NCI-H345 treated with DMSO at 0.1 percent for 48 hours (cell line): ENCODE measurements around the gene SF3A2.
"Not testable (repeated sequence)": the region's sequence is repeated elsewhere in the genome, so short reads cannot be mapped to it uniquely, and the experiment has no call there.

ENCODE experiments used
- DNase-seq: peaks from one replicate; lab custom pipeline; 2025; ENCODE audit not compliant: unreplicated experiment; lab: John Stamatoyannopoulos, UW

SF3A2 gene

DNA sequence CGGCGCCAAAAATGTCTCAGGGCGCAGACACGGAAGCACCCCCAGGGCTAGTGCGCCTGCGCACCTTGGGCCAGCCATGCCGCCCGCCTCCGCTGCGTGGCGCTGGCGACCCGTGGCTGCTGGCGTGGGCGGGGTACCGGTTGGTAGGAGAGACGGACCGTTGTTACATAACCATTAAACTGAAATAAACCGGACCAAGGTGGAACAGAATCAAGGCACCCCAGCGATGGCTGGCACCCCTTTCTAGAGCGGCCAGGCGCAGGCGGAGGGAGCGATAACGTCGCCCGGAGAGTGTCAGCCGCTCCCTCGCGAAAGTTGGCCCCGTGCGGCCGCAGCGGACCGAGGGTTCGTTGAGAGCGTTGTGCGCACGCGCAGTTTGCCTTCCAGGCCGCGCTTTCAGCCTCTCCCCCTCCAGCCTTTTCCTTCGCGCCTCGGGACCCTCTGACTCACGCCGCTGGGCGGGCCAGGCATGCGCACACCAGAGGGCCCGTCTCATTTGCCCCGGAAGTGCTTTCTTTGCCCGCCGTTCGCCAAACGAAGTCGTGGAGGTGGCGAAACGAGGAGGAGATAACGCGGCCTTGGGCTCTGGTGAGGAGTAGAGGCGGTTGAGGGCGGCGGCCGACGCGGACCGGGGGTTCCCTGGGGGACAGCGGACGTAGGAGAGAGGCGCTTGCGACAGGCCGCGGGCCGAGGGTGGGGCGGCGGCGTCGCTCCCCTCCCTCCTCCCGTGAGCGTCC, at the start of gene SF3A2, which contains the start of gene PLEKHJ1:
TSS of gene SF3A2 (plus strand) at position 511 of the 737 bp plus-strand sequence. CDS start 6,595 bp downstream, outside the sequence.
TSS of gene PLEKHJ1 (minus strand) at position 16 of the 737 bp plus-strand sequence. CDS start 81 bp downstream, outside the sequence.
- peak; percentile 95 for DNase-seq

DNA sequence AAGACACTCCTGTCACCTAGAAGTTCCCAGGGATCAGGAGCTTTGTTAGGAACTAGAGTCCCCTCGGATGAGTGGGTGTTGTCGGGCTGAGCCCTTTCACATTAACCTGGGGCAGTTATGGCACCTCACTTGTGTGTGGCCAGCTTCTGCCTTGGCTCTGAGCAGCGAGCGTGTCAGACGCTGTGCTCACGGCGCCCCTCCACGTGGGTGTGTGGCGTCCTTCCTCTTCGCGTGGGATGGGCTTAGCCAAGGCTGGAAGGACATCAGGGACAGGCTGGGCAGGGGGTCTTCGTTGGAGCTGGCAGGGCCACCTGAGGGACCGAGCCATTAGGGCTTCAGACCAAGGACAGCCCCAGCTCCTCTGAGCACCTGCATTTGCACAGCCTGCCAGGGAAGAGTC, 49.5 kb upstream of the SF3A2 start:
- no peak for DNase-seq

- no peak for DNase-seq
Measured at GRCh38 chr19:2188708-2189385, 47.8 kb upstream of the SF3A2 start.

DNA sequence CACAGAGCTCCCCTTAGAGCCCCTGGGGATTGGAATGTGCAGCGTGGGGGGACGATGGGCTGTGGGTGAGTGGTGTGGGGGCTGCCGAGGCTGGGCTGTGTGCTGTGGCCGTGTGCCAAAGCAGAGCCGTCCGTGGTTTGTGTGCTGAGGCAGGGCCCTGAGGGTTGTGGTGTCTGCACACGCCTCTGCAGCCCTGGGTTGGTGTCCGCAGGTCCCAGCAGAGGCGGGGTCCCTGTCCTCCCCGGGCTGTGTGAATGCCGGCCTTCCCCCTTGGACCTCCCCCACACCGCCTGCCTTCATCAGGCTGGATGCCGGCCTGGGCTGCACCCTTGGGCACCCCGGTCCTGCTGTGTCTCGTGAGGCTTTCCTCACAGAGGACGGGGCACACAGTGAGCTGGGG, 46.7 kb upstream of the SF3A2 start:
- DNase-seq: no peak

DNA sequence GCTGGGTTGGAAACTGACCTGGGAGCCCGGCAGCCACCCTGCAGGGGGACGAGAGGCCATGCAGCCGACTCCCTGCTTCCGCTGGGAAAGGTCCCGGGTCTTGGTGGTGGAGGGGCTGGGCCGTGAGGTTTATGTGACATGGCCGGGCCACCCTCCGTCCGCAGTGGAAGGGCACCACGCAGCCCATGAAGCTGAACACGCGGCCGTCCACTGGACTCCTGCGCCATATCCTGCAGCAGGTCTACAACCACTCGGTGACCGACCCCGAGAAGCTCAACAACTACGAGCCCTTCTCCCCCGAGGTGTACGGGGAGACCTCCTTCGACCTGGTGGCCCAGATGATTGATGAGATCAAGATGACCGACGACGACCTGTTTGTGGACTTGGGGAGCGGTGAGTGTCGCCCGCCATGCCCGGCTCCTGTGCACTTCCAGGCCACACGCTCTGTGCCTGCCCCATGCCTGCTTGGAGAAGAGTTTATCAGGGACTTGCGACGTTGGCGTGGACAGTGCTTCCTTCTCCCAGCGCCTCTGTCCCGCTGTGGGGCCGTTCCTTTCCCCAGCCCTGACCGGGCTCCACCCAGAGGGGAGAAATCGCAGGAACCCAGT, 45.7 kb upstream of the SF3A2 start:
- DNase-seq: no peak

DNA sequence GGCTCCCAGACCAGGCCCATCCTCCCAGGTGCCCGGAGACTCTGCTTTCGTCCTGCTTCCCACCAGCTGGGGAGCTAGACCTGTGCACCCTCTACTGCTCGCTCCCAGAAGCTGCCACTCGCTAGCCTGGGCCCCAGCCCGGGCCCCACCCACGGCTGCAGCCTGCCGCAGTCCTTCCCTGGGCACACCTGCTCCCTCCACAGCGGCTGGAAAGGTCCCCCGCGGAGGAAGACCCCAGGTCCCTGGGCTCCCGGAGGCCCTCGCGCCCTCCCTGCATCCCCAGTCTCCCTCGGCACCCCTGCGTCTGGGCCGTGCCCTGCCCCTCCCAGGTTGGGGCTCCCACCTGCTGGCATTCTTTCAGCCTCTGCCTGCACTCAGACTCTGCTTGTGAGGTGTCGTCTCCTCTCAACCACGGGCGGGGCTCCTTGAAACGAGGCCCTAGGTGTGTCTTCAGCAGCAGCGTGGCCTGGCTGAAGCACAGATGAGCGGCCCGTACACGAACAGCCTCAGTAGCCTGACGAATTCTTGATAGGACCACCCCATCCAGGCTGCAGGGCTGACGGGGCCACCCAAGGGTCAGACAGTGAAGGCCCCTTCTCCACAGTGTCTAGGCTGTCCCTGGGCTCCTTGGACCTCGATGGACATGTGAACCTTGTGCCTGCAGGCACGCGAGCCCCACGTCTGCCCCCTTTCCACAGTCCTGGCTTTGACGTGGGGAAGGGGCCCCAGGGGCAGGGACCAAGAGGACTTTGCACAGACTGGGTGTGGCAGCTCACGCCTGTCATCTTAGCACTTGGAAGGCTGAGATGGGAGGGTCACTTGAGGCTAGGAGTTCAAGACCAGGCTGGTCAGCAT, 44.9 kb upstream of the SF3A2 start:
- no peak for DNase-seq

DNA sequence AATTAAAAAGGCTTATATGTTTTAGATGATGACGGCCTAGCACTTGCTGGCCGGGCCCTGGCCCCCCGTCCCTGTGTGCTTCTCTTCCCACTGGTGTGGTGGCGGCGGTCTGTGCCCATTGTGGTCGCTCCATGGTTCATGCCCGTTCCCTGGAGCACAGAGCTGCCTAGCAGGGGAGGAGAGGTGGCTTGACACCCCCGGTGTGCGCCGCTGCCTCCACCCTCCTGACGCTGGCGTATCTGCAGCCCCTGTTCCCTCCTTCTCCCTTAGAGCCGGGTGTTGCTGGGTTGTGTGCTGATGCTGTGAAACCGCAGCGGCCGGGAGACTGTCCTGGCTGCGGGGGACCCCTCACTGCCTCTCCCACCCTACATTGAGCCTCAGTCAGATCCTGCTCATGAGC, 43.8 kb upstream of the SF3A2 start:
- no peak for DNase-seq

- DNase-seq: no peak
Measured at GRCh38 chr19:2193807-2194206, 42.8 kb upstream of the SF3A2 start.

GRCh38 chr19:2194513-2195078, 42.0 kb upstream of the SF3A2 start:
- DNase-seq: no peak

DNA sequence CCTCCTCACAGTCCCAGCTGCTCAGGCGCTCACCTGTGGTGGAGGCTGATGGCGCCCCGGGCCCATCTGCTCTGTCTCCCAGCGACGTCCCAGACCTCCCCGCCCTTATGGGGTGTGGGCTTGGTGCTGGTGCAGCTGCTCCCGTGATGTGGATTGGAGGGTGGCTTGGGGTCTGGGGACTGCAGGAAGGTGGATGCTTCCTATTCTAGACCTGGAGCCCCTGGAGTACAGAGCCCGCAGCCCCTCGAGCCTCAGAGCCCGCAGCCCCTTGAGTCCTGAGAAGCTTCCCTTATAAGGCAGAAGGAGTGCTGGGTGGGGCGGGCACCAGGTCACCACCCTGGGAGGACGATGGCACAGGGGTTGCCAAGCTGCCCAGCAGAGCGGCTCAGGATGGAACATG, 41.3 kb upstream of the SF3A2 start:
- no peak for DNase-seq

GRCh38 chr19:2195914-2196313, 40.7 kb upstream of the SF3A2 start:
- no peak for DNase-seq

- DNase-seq: no peak
Measured at GRCh38 chr19:2197270-2197669, 39.4 kb upstream of the SF3A2 start.

- no peak for DNase-seq
Measured at GRCh38 chr19:2198317-2198716, 38.3 kb upstream of the SF3A2 start.

GRCh38 chr19:2199215-2199614, 37.4 kb upstream of the SF3A2 start:
- DNase-seq: no peak

GRCh38 chr19:2199861-2200623, 36.6 kb upstream of the SF3A2 start:
- DNase-seq: no peak

DNA sequence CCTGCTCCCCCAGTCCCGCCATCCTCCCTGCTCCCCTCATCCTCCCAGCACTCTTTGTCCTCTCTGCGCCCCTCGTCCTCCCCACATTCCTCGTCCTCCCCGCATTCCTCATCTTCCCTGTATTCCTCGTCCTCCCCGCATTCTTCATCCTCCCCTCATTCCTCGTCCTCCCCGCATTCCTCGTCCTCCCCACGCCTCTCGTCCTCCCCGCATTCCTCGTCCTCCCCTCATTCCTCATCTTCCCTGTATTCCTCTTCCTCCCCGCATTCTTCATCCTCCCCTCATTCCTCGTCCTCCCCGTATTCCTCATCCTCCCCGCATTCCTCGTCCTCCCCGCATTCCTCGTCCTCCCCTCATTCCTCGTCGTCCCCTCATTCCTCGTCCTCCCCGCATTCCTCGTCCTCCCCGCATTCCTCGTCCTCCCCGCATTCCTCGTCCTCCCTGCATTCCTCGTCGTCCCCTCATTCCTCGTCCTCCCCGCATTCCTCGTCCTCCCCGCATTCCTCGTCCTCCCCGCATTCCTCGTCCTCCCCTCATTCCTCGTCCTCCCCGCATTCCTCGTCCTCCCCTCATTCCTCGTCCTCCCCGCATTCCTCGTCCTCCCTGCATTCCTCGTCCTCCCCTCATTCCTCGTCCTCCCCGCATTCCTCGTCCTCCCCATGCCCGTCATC, 35.9 kb upstream of the SF3A2 start:
- DNase-seq: not testable (repeated sequence)

DNA sequence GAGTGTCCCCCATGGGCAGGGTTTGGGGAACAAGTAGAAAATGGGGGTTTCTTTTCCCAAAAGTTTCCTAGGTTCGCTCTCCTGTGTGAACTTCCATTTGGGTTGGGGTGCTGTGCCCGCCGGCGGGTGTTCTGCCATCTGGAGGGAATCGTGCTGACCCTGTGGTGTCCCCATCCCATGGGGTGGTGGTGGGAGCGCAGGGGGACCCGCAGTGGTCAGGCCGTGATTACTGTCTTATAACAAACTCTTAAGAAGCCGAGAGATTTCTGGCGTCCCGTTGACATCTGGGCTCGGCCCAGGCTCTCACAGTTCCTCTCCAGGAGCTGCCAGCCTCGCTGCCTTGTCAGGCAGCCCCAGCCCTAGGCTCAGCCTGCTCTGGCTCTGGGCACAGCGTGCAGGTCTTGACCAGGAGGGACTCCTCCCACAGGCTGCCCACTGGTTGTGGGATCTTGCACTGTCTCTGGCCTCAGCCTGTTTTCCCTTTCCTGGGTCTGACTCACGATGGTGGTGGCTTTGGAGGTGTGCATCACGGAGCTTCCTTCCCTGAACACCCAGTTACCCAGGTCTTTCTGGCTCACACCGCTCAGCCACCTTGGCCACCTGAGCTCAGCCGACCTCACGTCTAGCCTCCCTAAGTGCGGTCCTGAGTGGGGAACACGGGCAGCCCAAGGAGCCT, 35.0 kb upstream of the SF3A2 start:
- DNase-seq: no peak

GRCh38 chr19:2202366-2202765, 34.3 kb upstream of the SF3A2 start:
- DNase-seq: no peak

DNA sequence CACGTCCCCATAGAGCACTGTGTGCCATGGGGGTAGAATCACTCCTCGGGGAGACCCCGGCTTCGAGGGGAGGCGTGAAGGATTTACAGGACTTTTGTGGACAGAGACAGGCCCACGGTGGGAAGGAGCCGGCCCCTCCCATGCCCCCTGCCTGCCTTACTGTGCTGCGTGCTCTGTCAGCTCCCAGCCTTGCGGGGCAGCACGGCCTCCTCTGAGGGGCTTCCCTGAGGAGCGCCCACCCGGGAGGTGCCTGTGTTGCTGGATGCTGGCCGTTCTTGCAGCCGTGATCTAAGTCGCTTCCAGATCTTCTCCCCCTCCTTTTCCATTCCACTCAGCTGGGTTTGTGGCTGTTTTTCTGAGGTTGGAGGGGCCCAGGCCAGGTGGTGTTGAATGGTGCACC, 29.6 kb upstream of the SF3A2 start:
- no peak for DNase-seq
